ACC112 (cell line): ENCODE results near the gene HRG.

Experiments used
- H2AFZ ChIP-seq: fragments of 200-600 bp; sonication (generic); one replicate; pipeline ENCODE4 v1.6.0; 2017; ENCODE audit warnings: antibody characterized with exemption, low read length; ENCODE audit not compliant: unreplicated experiment
- H3K27ac ChIP-seq: fragments of 200-600 bp; sonication (generic); 2 replicates; pipeline ENCODE4 v1.5.1; 2014; ENCODE audit warnings: low read depth, mild to moderate bottlenecking, antibody characterized with exemption, low read length, moderate library complexity
- H3K27me3 ChIP-seq: fragments of 200-600 bp; sonication (generic); 2 replicates; pipeline ENCODE4 v1.6.1; 2014; ENCODE audit warnings: mild to moderate bottlenecking, antibody characterized with exemption, low read length, moderate library complexity, mixed read lengths; ENCODE audit not compliant: insufficient read depth
- H3K36me3 ChIP-seq: fragments of 200-600 bp; sonication (generic); 2 replicates; pipeline ENCODE4 v1.6.1; 2016; ENCODE audit warnings: mild to moderate bottlenecking, antibody characterized with exemption, low read length, moderate library complexity, mixed read lengths; ENCODE audit not compliant: insufficient read depth
- H3K4me1 ChIP-seq: fragments of 200-600 bp; sonication (generic); one replicate; pipeline ENCODE4 v1.6.1; 2016; ENCODE audit warnings: low read length, mixed read lengths; ENCODE audit not compliant: insufficient read depth, unreplicated experiment, control insufficient read depth
- H3K4me3 ChIP-seq: fragments of 200-600 bp; sonication (generic); 2 replicates; pipeline ENCODE4 v1.5.1; 2014; ENCODE audit warnings: mild to moderate bottlenecking, low read depth, low read length
- H3K79me2 ChIP-seq: fragments of 200-600 bp; sonication (generic); one replicate; pipeline ENCODE4 v1.6.0; 2016; ENCODE audit warnings: low read length; ENCODE audit not compliant: control insufficient read depth, unreplicated experiment, insufficient read depth

Gene HRG

GRCh38 chr3:186639778-186640472, 25.9 kb upstream of the HRG start, which contains the start of gene FETUB:
FETUB (plus strand) TSS chr3:186640399; CDS start chr3:186640461, 62 bp downstream.
- H3K4me3 ChIP-seq: peak within 1 kb of the TSS; percentile 12; the same call in 1 of the 2 replicates
- H3K36me3 ChIP-seq: no peaks in the 10 kb centered on the region
- H3K27ac ChIP-seq: no peak within 1 kb of the TSS
- H3K27me3 ChIP-seq: peaks cover 95% of the 10 kb centered on the region
- no peaks in the 10 kb centered on the region for H3K79me2 ChIP-seq
- peak within 1 kb of the TSS; percentile 12 for H2AFZ ChIP-seq
- peaks cover 4% of the 10 kb centered on the region for H3K4me1 ChIP-seq

DNA sequence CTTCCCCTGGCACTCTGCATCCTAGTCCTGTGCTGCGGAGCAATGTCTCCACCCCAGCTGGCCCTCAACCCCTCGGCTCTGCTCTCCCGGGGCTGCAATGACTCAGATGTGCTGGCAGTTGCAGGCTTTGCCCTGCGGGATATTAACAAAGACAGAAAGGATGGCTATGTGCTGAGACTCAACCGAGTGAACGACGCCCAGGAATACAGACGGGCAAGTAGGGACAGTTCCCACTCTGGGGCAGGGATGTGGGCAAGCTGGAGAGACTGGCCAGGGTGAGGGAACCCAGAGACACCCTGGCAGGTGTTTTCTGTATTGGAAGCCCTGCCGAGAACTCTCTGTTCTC, 25.4 kb upstream of the HRG start:
- Histone ChIP-seq H3K4me1 (peaks cover 4% of the 10 kb centered on the region), H2AFZ (peak overlapping the region; percentile 12), H3K79me2 (no peaks in the 10 kb centered on the region), H3K4me3 (peak overlapping the region; percentile 12; the same call in 1 of the 2 replicates), H3K36me3 (no peaks in the 10 kb centered on the region), H3K27me3 (peaks cover 92% of the 10 kb centered on the region), H3K27ac (no peak overlapping the region)

DNA sequence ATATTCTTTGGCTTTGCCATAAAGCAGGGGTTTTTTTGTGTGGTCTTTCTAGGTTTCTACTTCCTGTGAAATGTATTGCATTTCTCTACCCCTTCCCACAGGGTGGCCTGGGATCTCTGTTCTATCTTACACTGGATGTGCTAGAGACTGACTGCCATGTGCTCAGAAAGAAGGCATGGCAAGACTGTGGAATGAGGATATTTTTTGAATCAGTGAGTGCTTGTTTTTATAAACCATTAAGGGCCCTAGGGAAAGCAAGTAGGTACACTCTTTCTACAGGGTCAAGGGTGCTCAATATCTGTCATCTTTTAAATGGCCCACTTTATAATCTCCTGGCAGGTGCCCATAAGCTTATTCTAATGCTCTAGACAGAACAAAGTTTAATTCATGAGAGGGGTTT, 24.9 kb upstream of the HRG start:
- no peaks in the 10 kb centered on the region for H3K79me2 ChIP-seq
- H3K36me3 ChIP-seq: no peaks in the 10 kb centered on the region
- peak overlapping the region; percentile 12; the same call in 1 of the 2 replicates for H3K4me3 ChIP-seq
- H3K4me1 ChIP-seq: peaks cover 4% of the 10 kb centered on the region
- H2AFZ ChIP-seq: peak overlapping the region; percentile 12
- peaks cover 87% of the 10 kb centered on the region for H3K27me3 ChIP-seq
- H3K27ac ChIP-seq: no peak overlapping the region

DNA sequence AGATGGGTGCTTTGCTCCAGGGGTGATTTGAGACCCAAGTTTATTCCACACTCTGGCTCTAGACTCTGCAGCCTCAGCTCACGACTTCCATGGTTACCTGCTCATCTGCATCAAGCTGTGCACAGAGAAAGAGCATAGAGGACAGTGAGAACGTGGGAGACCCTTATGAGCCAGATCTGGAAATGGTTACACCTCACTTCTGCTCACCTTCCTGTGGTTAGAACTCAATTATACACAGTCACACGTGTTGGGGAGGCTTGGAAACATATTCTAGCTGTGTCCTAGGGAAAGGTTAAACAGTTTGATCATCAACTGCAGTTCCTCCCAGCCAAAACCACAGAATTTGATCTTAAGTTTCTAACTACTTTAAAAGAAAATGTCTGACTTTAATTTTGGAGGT, 23.8 kb upstream of the HRG start:
- H2AFZ ChIP-seq: no peak overlapping the region
- no peak overlapping the region for H3K27ac ChIP-seq
- H3K36me3 ChIP-seq: no peaks in the 10 kb centered on the region
- peaks cover 86% of the 10 kb centered on the region for H3K27me3 ChIP-seq
- no peak overlapping the region for H3K4me3 ChIP-seq
- H3K79me2 ChIP-seq: no peaks in the 10 kb centered on the region
- peaks cover 4% of the 10 kb centered on the region for H3K4me1 ChIP-seq

GRCh38 chr3:186643493-186643892, 22.3 kb upstream of the HRG start:
- Histone ChIP-seq H3K4me1 (peaks cover 4% of the 10 kb centered on the region), H3K4me3 (no peak overlapping the region), H3K27me3 (peaks cover 82% of the 10 kb centered on the region), H3K36me3 (no peaks in the 10 kb centered on the region), H3K27ac (no peak overlapping the region), H3K79me2 (no peaks in the 10 kb centered on the region), H2AFZ (no peak overlapping the region)

GRCh38 chr3:186644683-186645082, 21.1 kb upstream of the HRG start:
- H3K4me3 ChIP-seq: no peak overlapping the region
- no peaks in the 10 kb centered on the region for H3K36me3 ChIP-seq
- H3K27ac ChIP-seq: no peak overlapping the region
- peaks cover 4% of the 10 kb centered on the region for H3K4me1 ChIP-seq
- no peaks in the 10 kb centered on the region for H3K79me2 ChIP-seq
- H3K27me3 ChIP-seq: peaks cover 81% of the 10 kb centered on the region
- H2AFZ ChIP-seq: no peak overlapping the region

- Histone ChIP-seq H3K27me3 (peaks cover 82% of the 10 kb centered on the region), H3K4me1 (no peaks in the 10 kb centered on the region), H3K27ac (no peak overlapping the region), H3K4me3 (no peak overlapping the region), H2AFZ (no peak overlapping the region), H3K79me2 (no peaks in the 10 kb centered on the region), H3K36me3 (no peaks in the 10 kb centered on the region)
Measured at GRCh38 chr3:186646106-186646505, 19.7 kb upstream of the HRG start.

DNA sequence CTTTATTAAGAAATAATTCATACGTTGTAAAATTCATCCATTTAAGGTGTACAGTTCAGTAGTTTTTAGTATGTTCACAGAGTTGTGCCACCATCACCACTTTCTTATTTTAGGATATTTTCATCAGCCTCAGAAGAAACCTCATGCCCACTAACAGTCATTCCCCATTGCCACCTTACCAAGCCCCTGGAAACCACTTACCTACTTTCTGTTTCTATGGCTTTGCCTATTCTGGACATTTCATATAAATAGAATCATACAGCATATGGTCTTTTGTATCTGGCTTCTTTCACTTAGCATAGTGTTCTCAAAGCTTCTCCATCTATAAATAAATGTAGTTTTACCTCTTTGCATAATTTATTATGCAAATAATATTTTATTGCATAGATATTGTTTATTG, 19.0 kb upstream of the HRG start:
- Histone ChIP-seq H3K27ac (no peak overlapping the region), H3K27me3 (peaks cover 82% of the 10 kb centered on the region)

DNA sequence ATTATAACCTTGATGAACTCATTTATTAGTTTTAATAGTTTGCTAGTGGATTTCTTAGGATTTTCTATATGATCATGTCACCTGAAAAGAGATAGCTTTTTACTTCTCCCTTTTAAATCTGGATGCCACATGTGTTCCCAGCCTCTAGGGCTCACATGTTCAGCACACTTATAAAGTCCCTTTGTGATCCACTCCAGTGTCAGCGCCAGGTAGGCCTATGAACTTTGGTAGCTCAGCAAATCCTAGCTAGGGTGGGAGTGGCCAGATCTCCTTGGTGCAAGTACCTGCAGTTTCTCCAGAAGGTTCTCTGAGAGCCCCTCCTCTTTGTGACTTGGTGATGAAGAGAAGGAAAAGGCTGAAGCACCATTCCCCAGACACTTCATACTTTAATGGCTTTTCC, 17.0 kb upstream of the HRG start:
- Histone ChIP-seq H3K4me3 (no peak overlapping the region), H3K79me2 (no peaks in the 10 kb centered on the region), H3K36me3 (no peaks in the 10 kb centered on the region), H3K27ac (no peak overlapping the region), H3K27me3 (peaks cover 81% of the 10 kb centered on the region), H2AFZ (no peak overlapping the region), H3K4me1 (no peaks in the 10 kb centered on the region)

More for the DNA sequence above, 19.0 kb upstream of the HRG start:
- H2AFZ ChIP-seq: no peak overlapping the region
- no peak overlapping the region for H3K4me3 ChIP-seq
- H3K4me1 ChIP-seq: no peaks in the 10 kb centered on the region
- no peaks in the 10 kb centered on the region for H3K36me3 ChIP-seq
- no peaks in the 10 kb centered on the region for H3K79me2 ChIP-seq

- H3K27me3 ChIP-seq: peaks cover 86% of the 10 kb centered on the region
- H3K4me1 ChIP-seq: no peaks in the 10 kb centered on the region
- no peaks in the 10 kb centered on the region for H3K79me2 ChIP-seq
- H3K27ac ChIP-seq: no peak overlapping the region
- H2AFZ ChIP-seq: no peak overlapping the region
- H3K36me3 ChIP-seq: no peaks in the 10 kb centered on the region
- H3K4me3 ChIP-seq: no peak overlapping the region
Measured at GRCh38 chr3:186651678-186652215, 14.1 kb upstream of the HRG start.

DNA sequence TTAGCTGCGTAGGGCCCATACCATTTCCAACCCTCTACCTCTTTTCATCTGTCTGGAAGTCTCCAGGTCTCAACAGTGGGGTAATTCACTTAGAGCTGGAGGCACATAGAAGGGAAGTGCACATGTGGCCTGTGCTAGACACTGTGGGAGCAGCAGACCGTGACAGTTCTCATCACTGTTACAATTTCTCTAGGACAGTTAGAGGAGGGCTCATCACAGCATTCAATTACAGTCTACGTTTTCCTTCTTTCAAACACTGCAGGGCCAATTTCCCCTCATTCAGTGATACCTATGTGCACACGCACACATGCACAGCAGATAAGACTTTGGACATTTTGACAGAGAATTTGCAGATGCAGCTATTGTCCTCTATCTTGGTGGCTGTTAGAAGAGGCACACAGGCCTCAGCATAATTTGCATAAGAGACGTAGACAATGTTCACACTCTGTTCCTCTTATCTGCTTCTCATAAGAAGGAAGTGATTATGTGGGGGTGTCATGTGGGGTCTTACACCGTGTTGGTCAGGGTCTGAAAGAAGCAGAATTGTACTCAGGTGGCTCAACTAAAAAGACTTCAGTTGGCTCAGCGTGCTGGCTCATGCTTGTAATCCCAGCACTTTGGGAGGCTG, 12.6 kb upstream of the HRG start:
- Histone ChIP-seq H2AFZ (no peak overlapping the region), H3K4me3 (no peak overlapping the region), H3K27ac (no peak overlapping the region), H3K4me1 (no peaks in the 10 kb centered on the region), H3K79me2 (no peaks in the 10 kb centered on the region), H3K27me3 (peaks cover 85% of the 10 kb centered on the region), H3K36me3 (no peaks in the 10 kb centered on the region)
